Measurements from ENCODE around the gene FGFBP3.

FGFBP3 gene

GRCh38 chr10:91856637-91857036, 52.6 kb downstream of the FGFBP3 start:
- no peak for DNase-seq (ENCODE audit: low read depth in 2 of 2)

Data from stimulated activated CD4-positive, alpha-beta T cell treated with anti-CD3 and anti-CD28 coated beads, Interleukin-12 subunit alpha, Interleukin-12 subunit beta, amount 100 ng/mL, for 24 hours (primary cell).